ENCODE results near the gene GPRC5C.
A peak's percentile ranks its signal among the peaks of the same experiment; 100 is the strongest.

Gene GPRC5C

DNA sequence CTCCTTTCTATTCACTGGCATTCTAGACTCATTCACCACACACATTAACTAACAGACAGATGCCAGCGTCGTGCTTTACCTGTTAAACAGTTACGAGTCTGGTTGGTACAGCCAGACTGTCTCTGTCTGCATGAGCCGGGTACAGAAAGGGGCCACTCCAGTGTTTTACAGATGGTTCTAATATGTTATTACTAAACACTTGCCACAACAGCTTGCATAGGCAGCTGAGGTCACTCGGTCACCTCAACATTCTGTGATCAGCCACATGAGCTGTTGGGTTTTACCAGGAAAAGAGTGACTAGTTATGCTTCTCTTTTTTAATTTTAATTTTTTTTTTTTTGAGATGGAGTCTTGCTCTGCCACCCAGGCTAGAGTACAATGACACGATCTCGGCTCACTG, 59.7 kb downstream of the GPRC5C start:
- TF ChIP-seq, protein P1, sequence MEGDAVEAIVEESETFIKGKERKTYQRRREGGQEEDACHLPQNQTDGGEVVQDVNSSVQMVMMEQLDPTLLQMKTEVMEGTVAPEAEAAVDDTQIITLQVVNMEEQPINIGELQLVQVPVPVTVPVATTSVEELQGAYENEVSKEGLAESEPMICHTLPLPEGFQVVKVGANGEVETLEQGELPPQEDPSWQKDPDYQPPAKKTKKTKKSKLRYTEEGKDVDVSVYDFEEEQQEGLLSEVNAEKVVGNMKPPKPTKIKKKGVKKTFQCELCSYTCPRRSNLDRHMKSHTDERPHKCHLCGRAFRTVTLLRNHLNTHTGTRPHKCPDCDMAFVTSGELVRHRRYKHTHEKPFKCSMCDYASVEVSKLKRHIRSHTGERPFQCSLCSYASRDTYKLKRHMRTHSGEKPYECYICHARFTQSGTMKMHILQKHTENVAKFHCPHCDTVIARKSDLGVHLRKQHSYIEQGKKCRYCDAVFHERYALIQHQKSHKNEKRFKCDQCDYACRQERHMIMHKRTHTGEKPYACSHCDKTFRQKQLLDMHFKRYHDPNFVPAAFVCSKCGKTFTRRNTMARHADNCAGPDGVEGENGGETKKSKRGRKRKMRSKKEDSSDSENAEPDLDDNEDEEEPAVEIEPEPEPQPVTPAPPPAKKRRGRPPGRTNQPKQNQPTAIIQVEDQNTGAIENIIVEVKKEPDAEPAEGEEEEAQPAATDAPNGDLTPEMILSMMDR (IDR thresholded peaks at IDR 0.05; ENCODE audit: insufficient read depth, low read depth, low read length, missing control alignments) = no peak
- no peak for DNase-seq (ENCODE audit: low read depth)
- no peak overlapping the region for H3K4me3 ChIP-seq (ENCODE audit: low read depth, low read length)

DNA sequence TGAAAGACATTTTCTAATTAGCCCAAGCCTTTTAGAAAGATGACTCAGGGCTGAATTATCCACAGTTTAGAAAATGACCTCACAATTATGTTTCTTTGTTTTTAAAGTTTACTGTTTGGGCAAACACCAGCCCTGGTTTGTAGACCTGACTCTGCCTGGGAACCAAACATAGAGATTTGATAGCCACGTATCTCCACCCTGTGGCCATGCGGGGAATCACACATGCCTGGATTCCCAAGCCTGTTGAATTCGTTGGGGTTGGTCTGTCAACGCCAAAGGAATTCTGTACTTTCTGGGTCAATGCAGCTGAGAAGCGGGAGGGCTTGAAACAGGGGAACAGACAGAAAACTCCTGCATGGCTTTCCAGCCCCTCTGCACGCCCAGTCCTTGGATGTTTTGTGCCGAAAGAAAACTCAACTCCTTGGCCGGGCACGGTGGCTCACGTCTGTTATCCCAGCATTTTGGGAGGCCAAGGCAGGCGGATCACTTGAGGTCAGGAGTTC, 61.5 kb downstream of the GPRC5C start:
- no peak overlapping the region for H3K4me3 ChIP-seq (ENCODE audit: low read depth, low read length)
- TF ChIP-seq, protein P1 (IDR thresholded peaks at IDR 0.05; ENCODE audit: insufficient read depth, low read depth, low read length, missing control alignments) = peak; percentile 90
- peak; percentile 74 for DNase-seq (ENCODE audit: low read depth)
